Hepatocyte (in vitro differentiated cells): ENCODE data around the gene TIMM23. TPM values are rescaled to one million over a fixed set of nuclear protein-coding genes. Genes with fewer than 3 reads are reported as not detected.
"Not testable (repeated sequence)": the region's sequence is repeated elsewhere in the genome, so short reads cannot be mapped to it uniquely, and the experiment has no call there.

ENCODE experiments used
- DNase-seq: peaks from one replicate; pipeline ENCODE4 v3.0.0-alpha.2; 2016; ENCODE audit warnings: low spot score
- H2AFZ ChIP-seq: fragments of 200-600 bp; sonication (generic); 2 replicates; pipeline ENCODE4 v1.6.0; 2016; ENCODE audit warnings: antibody characterized with exemption, mild to moderate bottlenecking
- H3K27ac ChIP-seq: fragments of 200-600 bp; sonication (generic); 2 replicates; pipeline ENCODE4 v1.5.1; 2016; ENCODE audit warnings: mild to moderate bottlenecking
- H3K27me3 ChIP-seq: fragments of 200-600 bp; sonication (generic); 2 replicates; pipeline ENCODE4 v1.6.1; 2016
- H3K36me3 ChIP-seq: fragments of 200-600 bp; sonication (generic); replicated peaks from 2 replicates; pipeline ENCODE4 v1.5.1; 2016; ENCODE audit warnings: low read depth; ENCODE audit not compliant: insufficient read depth
- H3K4me1 ChIP-seq: fragments of 200-600 bp; sonication (generic); 2 replicates; pipeline ENCODE4 v1.5.1; 2016; ENCODE audit warnings: mild to moderate bottlenecking, moderate library complexity; ENCODE audit not compliant: insufficient read depth
- H3K4me2 ChIP-seq: fragments of 200-600 bp; sonication (generic); 2 replicates; pipeline ENCODE4 v1.6.0; 2016
- H3K4me3 ChIP-seq: fragments of 200-600 bp; sonication (generic); 2 replicates; pipeline ENCODE4 v1.5.1; 2016; ENCODE audit warnings: mild to moderate bottlenecking
- H3K79me2 ChIP-seq: fragments of 200-600 bp; sonication (generic); 2 replicates; pipeline ENCODE4 v1.6.0; 2017; ENCODE audit warnings: mild to moderate bottlenecking
- H3K9me2 ChIP-seq: fragments of 200-600 bp; sonication (generic); replicated peaks from 2 replicates; pipeline ENCODE4 v1.6.0; 2017; ENCODE audit warnings: mild to moderate bottlenecking; ENCODE audit not compliant: insufficient read depth
- H3K9me3 ChIP-seq: fragments of 200-600 bp; sonication (generic); 2 replicates; pipeline ENCODE4 v1.5.1; 2016; ENCODE audit warnings: low read depth, mild to moderate bottlenecking
- H4K20me1 ChIP-seq: fragments of 200-600 bp; sonication (generic); 2 replicates; pipeline ENCODE4 v1.6.0; 2016; ENCODE audit warnings: mild to moderate bottlenecking; ENCODE audit not compliant: insufficient read depth, poor library complexity, severe bottlenecking
- EZH2 ChIP-seq: fragments of 200-600 bp; sonication (generic); IDR thresholded peaks from 2 replicates; pipeline ENCODE4 v1.6.1; 2016; ENCODE audit warnings: antibody characterized with exemption, mild to moderate bottlenecking, borderline replicate concordance
- EZH2phosphoT487 ChIP-seq: fragments of 200-600 bp; sonication (generic); IDR thresholded peaks from one replicate; pipeline ENCODE4 v1.6.1; 2018; ENCODE audit warnings: antibody characterized with exemption, mild to moderate bottlenecking, low read depth, moderate library complexity; ENCODE audit not compliant: unreplicated experiment, severe bottlenecking
- WGBS: methylation state at CpG from one replicate; pipeline ENCODE4 v1.1.6; 2016; ENCODE audit warnings: low lambda C conversion rate; ENCODE audit errors: missing lambda C conversion rate; 5-methylcytosine and 5-hydroxymethylcytosine counted together
- polyA plus RNA-seq: library from polyadenylated mRNA; unstranded; fragments of >200 nt; fragmentation: Nextera tagmentation; extraction: Ambion mirVana; gene quantifications from 2 replicates; pipeline ENCODE4 v1.2.1, GENCODE V29; 2016
- total RNA-seq: library from RNA; depleted of rRNA; stranded (reverse); fragments of >200 nt; gene quantifications from 2 replicates; pipeline ENCODE4 v1.2.3, GENCODE V29; 2014
- TF ChIP-seq, protein P1 (sequence below): fragments of 200-600 bp; sonication (generic); IDR thresholded peaks from 2 replicates; pipeline ENCODE4 v1.5.1; 2016; ENCODE audit warnings: antibody characterized with exemption, mild to moderate bottlenecking; ENCODE audit not compliant: poor library complexity

Gene TIMM23
- total and polyA plus RNA-seq, 2 experiments from 2014 or later = 80.7 to 122 TPM

DNA sequence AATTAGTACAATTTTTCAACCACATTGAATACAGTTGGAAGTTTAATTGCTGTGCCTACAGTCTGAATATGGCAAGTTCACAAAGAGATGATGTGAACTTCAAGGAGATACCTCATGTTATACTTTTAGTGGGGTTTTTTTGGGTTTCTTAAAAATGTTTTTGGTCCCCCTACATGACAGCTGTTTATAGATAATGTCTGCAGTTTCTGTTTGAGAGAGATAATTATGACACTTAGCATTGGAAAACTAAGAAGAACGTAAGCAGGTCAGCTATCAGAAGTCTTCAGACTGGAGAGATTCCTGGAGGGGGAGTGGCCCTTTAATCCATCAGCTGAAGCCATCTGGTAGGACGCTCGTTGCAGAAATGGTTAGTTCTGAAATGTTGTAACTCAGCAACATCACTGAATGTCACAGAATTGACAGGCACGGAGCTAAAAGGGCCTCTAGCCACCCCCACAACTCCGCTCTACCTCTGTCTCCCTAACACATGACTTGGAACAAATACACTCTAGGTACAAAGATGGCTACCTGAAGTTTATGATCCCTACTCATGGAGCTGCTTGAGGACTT, 29.0 kb downstream of the TIMM23 start:
- no peak for DNase-seq
- no peak overlapping the region for H2AFZ ChIP-seq
- H3K9me2 ChIP-seq = no peaks in the 10 kb centered on the region
- H3K27me3 ChIP-seq = no peaks in the 10 kb centered on the region
- 74% methylated on average over 5 of the region's 5 CpGs for WGBS
- H4K20me1 ChIP-seq = no peaks in the 10 kb centered on the region
- H3K79me2 ChIP-seq = peaks cover 3% of the 10 kb centered on the region
- peaks cover 6% of the 10 kb centered on the region for H3K4me1 ChIP-seq
- H3K36me3 ChIP-seq = no peaks in the 10 kb centered on the region
- no peak overlapping the region for H3K4me3 ChIP-seq
- no peak for TF ChIP-seq EZH2
- no peak for TF ChIP-seq EZH2phosphoT487
- TF ChIP-seq, protein P1, sequence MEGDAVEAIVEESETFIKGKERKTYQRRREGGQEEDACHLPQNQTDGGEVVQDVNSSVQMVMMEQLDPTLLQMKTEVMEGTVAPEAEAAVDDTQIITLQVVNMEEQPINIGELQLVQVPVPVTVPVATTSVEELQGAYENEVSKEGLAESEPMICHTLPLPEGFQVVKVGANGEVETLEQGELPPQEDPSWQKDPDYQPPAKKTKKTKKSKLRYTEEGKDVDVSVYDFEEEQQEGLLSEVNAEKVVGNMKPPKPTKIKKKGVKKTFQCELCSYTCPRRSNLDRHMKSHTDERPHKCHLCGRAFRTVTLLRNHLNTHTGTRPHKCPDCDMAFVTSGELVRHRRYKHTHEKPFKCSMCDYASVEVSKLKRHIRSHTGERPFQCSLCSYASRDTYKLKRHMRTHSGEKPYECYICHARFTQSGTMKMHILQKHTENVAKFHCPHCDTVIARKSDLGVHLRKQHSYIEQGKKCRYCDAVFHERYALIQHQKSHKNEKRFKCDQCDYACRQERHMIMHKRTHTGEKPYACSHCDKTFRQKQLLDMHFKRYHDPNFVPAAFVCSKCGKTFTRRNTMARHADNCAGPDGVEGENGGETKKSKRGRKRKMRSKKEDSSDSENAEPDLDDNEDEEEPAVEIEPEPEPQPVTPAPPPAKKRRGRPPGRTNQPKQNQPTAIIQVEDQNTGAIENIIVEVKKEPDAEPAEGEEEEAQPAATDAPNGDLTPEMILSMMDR = no peak
- H3K27ac ChIP-seq = no peak overlapping the region
- no peak overlapping the region for H3K4me2 ChIP-seq
- no peaks in the 10 kb centered on the region for H3K9me3 ChIP-seq

DNA sequence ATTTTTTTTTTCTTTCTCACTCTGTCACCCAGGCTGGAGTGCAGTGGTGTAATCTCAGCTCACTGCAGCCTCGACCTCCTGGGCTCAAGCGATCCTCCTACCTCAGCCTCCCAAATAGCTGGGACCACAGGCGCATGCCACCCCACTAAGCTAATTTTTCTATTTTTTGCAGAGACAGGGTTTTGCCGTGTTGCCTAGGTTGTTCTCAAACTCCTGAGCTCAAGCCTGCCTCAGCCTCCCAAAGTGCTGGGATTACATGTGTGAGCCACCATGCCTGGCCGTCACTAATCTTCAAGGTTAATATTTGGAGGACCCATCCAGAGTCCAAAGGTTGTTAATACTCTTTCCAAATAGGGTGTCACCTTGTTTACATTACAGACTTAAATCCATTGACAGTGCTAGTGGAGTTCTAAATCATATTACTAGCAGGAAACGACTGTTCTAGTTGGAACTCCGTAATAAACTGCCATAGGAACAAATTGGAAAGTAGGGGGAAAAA, 29.9 kb downstream of the TIMM23 start:
- 90% methylated on average over 7 of the region's 7 CpGs for WGBS
- H3K9me2 ChIP-seq, DNase-seq, H3K4me1 ChIP-seq, H3K27ac ChIP-seq, H4K20me1 ChIP-seq, H3K79me2 ChIP-seq, H3K9me3 ChIP-seq, H3K4me2 ChIP-seq, H3K36me3 ChIP-seq, H2AFZ ChIP-seq, H3K4me3 ChIP-seq, H3K27me3 ChIP-seq: not testable (repeated sequence)

DNA sequence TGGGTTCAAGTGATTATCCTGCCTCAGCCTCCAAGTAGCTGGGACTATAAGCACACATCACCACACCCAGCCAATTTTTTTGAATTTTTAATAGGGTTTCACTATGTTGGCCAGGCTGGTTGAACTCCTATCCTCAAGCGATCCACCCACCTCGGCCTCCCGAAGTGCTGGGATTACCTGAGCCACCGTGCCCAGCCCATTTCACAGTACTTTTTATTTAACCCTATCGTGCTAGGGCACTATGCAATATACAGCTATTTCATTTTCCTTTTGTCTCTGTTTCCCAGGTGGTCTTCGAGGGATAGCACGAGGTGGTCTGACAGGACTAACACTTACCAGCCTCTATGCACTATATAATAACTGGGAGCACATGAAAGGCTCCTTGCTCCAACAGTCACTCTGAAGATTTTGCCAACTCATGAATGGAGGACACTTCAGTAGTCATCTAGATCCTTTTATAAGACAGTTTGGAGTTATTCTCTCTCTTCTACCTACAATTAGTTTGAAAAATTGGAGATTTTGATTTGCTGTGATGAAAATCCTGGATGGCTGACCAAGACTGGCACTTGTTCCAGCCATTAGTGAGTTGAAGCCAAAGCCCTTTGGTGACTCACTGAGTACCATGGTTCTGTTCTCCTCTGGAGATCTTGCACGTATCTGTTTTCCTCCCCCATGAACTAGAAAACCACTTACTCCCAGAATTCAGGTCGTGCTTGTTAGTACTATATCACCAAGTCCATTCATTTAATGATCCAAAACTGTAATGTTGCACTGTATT, 30.8 kb downstream of the TIMM23 start:
- no peak for DNase-seq
- Histone ChIP-seq H3K27ac (no peak overlapping the region), H4K20me1 (no peaks in the 10 kb centered on the region), H3K36me3 (no peaks in the 10 kb centered on the region), H3K9me2 (no peaks in the 10 kb centered on the region), H3K79me2 (no peaks in the 10 kb centered on the region), H3K4me3 (no peak overlapping the region), H3K4me2 (no peak overlapping the region), H3K27me3 (no peaks in the 10 kb centered on the region), H3K4me1 (peaks cover 6% of the 10 kb centered on the region), H2AFZ (no peak overlapping the region), H3K9me3 (no peaks in the 10 kb centered on the region)
- TF ChIP-seq EZH2 = no peak
- TF ChIP-seq, protein P1 = no peak
- no peak for TF ChIP-seq EZH2phosphoT487
- WGBS = 87% methylated on average over 9 of the region's 9 CpGs

DNA sequence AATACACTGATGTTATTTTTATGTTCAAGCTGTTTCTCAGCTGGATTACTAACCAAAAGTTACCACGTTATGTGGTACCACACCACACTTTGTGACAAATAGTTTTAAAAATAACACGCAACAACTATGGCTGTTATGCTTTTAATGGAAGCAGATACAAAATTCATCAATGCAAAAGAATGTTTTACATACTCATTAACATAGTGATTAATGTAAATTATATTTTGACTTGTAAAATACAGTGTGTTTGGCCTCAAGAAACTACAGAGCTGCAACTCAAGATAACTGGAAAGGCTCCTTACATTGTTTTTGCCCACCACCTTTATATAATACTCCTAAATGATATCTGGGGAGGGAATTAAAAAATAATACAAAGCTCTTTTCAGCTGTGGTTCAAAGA, 32.7 kb downstream of the TIMM23 start:
- no peak overlapping the region for H3K4me3 ChIP-seq
- no peaks in the 10 kb centered on the region for H3K36me3 ChIP-seq
- peaks cover 4% of the 10 kb centered on the region for H3K4me1 ChIP-seq
- TF ChIP-seq EZH2 (no peak), EZH2phosphoT487 (no peak)
- TF ChIP-seq, protein P1 = no peak
- no peaks in the 10 kb centered on the region for H4K20me1 ChIP-seq
- no peaks in the 10 kb centered on the region for H3K9me3 ChIP-seq
- no peak for DNase-seq
- no peak overlapping the region for H3K27ac ChIP-seq
- 95% methylated on average over 2 of the region's 2 CpGs for WGBS
- no peaks in the 10 kb centered on the region for H3K79me2 ChIP-seq
- H3K9me2 ChIP-seq = no peaks in the 10 kb centered on the region
- H3K4me2 ChIP-seq = no peak overlapping the region
- H3K27me3 ChIP-seq = no peaks in the 10 kb centered on the region
- H2AFZ ChIP-seq = no peak overlapping the region
